ENCODE results near the gene MYL3.

The MYL3 gene

DNA sequence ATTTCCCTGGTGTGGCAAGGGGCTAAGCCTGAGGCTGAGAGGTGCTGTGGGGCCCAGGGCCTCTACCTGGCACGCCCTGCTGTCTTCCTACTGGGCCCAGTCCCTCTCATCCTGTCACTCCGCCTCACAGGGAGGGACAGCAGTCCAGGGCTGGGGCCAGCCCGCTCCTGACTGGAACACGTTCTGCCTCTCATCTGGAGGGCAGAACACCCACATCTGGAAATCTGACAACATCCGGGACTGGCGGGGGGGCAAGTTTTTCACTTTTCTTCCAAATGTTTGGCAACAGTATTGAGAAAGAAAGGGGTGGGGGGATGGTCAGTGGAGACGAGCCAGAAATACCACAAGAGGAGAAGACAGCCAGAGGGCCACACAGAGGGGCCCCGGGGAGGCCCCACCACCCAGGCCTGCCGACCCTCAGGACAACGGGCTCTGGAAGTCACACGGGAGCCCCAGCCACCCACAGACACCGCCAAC, 1.8 kb upstream of the MYL3 start:
- no peak for DNase-seq (ENCODE audit: low spot score)

DNA sequence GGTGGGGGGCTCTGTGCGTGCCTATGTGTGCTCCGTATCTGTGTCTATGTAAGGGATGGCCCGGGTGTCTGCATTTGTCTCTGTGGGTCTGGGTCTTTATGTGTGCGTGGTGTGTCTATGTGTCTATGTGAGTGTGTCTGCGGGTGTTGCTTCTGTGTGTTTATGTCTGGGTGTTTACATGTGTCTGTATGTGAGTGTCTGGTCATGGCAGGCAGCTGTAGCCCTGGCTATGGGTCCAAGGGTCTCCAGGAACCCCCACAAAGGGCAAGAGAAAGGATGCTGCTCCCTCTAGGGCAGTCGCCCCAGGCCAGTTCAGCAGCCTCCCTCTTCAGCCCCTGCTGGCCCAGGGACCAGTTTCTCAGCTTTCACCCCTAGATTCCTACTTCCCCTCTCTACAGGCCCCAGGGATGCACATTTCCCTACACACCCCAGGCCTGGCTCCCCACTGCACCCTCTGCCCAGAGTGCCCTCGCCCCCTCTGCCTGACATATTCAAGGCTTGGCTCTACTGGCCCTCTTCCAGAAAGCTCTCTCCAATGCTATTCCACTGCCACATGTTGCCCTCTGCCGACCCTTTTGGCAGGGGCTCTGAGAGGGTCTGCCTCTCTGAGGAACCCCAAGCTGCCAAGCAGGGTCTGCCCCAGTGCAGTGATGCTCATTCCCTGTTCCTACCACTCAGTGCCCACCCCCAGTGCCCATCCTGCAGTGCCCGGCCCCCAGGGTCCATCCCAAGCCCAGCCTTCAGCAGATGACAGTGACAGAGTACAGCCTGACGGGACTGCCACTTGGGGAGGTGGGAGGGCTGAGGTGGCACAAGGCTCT, 1.0 kb upstream of the MYL3 start:
- DNase-seq (ENCODE audit: low spot score), result no peak

DNA sequence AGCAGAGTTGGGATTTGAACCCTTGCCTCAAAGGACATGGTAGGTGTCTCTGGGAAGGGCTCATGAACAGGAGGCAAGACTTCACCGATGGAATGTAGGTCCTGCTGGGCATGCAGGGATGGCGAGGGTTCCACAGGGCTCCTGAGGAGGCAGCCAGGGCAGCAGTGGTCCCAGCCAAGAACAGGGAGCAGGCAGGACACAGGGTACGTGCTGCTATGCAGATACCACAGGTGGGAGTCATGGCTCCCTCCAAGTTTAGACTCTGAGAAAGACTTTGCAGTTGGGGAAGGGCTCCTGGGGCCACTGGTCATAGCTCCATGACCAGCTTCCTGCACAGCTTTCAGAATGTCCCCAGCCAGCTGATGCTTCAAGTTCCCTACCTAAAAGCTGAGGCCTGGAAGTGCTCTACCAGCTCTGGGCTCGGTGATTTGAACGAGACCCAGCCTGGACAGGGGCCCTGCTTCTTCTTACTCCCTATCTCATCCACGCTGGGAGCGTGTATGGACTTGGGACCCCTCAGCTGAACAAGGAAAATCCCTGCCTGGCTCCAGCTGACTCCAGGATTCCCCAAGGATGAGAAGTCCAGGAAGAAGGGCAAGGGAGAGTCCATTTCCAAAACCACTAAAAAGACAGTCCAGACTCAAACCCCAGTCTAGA, 747 bp downstream of the MYL3 start:
- no peak for DNase-seq (ENCODE audit: low spot score)

- no peak for DNase-seq (ENCODE audit: low spot score)
Measured at GRCh38 chr3:46861605-46862368, 1.5 kb downstream of the MYL3 start.

DNA sequence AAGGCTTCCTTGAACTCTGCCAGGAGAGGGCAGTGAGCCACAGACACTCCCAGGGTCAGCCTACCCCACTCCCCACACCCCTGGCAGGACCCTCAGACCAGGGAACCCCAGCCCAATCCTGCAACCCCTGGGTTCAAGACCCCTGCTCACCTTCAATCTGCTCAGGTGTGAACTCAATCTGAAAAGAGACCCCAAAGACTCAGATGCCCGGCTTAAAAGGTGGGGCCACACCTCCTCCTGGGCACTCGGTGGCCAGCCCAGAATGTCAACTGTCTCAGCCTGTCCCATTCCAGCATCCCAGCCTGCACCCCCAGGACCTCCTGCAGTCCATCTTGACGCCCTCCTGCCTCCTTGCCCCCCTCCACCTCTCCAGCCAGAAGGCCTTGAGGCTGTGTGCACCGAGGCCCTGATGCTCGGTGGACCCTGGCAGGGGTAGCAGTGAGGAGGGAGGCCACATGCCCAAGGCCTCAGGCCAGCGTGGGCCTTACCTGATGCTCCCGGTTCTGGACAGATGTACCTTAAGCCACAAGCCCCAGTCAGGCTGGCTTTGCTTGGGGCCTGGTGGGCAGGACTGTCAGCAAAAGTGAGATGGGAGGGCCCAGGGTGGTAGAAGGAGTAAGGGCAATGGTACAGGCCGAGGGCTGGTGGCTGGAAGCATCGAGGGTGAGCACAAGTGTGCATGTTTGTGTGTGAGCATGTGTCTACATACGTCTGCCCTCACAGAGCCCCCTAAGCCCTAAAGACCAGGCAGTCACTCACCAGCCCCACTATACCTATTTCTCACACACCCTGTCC, 2.2 kb downstream of the MYL3 start:
- DNase-seq (ENCODE audit: low spot score), result no peak

DNA sequence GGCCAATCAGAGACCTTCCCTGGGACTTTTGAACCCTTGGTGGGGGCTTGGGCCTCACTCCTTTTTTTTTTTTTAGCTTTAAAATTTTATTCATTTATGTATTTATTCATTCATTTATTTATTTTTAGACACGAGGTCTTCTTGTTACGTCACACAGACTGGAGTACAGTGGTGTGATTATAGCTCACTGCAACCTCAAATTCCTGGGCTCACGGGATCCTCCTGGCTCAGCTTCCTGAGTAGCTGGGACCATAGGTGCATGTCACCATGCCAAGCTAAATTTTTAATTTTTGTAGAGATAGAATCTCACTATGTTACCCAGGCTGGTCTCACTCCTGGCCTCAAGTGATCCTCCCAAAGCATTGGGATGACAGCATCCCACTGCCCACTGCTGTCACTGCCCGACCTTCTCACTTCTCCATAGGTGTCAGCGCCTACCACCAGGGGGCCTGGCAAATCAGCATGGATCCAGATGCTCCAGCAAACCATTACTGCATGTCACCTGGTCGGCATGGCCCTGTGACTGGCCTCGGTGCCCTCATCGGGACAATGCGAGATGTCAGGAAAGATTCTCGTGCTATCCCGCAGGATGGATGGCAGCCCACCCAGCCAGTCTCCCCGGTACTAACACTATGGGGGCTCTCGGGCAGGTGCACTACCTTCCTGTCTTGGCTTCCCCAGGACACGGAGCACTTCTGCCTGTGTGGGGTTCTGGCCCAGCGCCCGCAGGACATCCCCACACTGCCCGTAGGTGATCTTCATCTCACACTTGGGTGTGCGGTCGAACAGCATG, 3.0 kb downstream of the MYL3 start:
- no peak for DNase-seq (ENCODE audit: low spot score)

GRCh38 chr3:46859001-46859710, 4.1 kb downstream of the MYL3 start:
- DNase-seq (ENCODE audit: low spot score), result no peak

GRCh38 chr3:46858456-46858855, 4.8 kb downstream of the MYL3 start:
- no peak for DNase-seq (ENCODE audit: low spot score)

DNA sequence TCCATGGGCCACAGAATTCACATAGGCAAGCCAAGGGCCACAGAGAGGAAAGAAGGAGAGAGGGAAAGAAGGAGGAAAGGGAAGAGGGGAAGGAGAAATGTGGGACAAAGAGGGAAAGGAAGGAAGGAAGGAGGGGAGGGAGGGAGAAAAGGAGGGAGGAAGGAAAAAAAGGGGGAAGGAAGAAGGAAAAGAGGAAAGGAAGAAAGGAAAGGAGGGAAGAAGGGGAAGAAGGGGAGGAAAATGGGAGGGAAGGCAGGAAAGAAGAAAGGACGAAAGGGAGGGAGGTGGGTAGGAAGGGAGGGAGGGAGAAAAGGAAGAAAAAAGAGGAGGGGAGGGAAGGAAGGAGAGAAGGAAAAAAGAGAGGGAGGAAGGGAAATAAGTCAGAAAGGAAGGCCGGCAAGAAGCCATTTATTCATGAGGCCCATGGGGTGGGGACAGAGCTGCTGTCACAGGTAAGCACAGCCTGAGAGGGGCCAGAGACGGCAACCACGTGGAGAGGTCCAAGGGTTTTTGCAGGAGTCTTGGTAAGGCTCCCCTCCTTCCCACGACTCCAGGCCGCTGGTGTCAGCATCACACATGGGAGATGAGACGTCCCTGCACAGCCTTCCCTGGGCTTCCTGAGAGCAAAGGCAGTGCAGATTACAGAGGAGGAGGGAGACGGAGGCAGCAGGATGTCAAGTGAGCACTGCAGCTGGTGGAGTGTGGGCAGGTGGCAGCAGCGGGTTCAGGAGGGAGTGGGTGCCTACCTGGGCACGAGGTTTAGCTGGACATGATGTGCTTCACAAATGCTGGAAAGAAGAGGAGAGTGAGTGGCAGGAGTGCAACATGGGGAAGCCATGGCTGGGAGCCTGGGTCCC, 5.5 kb downstream of the MYL3 start:
- DNase-seq (ENCODE audit: low spot score), result no peak

GRCh38 chr3:46856576-46857471, 6.4 kb downstream of the MYL3 start:
- no peak for DNase-seq (ENCODE audit: low spot score)

DNA sequence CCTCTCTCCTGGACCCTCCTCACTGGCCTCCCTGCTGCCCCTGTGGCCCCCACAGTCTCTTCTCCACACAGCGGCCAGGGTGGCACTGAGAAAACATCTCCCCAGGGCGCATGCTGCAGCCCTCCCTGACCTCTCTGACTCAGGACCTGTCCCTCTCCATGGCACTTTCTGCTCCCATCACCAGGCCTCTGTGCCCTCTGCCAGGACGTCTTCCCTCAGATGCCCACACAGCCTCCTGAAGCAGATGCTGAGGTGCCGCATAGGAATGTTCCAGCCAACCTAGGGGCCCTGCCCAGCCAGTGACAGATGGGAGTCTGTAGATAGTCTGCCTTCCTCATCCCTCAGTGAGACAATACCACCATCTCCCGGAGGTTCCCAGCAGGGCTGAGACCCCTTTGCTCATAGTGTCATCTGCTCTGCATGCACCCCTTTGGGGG, 8.7 kb downstream of the MYL3 start:
- no peak for DNase-seq (ENCODE audit: low spot score)

DNA sequence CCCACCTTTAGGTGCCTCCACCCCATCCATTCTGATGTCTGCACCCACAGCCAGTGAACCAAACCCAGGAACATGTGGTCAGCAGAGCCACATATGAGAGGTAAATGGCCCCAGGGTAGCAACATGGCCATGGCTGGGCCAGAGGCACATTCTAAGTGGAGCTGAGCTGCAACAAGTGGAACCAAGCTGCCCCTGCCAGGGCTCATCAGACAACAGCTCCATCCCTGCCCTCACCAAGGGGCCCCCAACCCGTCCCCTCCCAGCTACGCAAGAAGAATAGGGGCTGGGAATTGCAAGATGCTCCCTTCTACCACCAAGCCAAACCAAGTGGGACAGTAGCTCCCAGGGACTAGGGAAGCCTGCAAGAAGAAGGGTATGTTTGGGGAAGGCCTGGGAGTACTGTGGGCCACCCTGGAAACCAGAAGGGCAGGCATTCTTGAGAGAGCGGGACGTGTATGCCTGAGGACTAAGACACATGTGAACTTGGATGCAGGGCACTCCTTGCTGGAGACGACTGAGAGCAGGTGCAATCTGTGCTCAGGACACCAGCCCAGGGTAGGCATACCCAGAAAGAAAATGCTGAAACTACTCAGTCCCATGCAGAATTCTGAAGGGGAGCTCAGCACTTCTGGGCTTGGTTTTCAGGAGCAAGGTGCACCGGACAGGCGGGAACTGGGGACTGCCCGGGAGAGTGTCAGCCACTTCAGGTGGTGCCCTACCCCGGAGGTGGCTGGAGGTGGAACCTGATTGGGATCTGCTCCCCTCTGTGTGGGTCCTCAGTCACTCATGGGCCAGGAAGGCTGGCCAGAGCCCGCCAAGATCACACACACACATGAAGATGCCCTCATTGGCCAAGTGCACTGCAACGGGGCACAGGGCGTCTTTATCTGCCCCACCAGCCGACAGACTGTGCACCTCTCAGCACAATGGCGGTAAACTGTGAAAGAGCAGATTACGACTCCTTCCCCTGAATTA, 9.5 kb downstream of the MYL3 start:
- no peak for DNase-seq (ENCODE audit: low spot score)

DNA sequence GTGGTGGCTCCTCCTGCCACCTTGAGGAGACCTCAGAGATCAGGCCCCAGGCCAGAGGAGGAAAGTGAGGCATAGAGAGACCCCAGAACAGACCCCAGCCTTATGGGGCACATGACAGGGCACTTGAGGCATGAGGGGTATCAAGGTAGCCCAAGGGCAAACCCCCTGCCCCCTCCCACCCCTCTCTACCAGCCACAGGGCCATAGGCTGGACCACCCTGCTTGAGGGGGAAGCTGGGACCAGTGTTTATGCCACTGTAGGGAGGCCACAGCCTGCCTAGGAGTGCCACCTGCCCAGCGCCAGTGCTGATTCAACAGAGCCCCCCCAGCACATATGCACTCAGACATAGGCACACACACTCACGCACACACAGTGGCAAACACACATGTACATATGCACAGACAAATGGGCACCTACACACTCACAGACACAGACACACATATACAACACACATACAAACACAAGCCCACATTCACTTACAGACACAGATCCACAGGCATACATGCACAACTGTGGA, 10.3 kb downstream of the MYL3 start:
- DNase-seq (ENCODE audit: low spot score), result no peak

- no peak for DNase-seq (ENCODE audit: low spot score)
Measured at GRCh38 chr3:46852334-46852720, 10.9 kb downstream of the MYL3 start.

- DNase-seq (ENCODE audit: low spot score), result no peak
Measured at GRCh38 chr3:46851364-46852333, 11.6 kb downstream of the MYL3 start.

- no peak for DNase-seq (ENCODE audit: low spot score)
Measured at GRCh38 chr3:46850468-46850779, 12.8 kb downstream of the MYL3 start.
